ENCODE data around the gene MYO6.
A peak's percentile ranks its signal among the peaks of the same experiment; 100 is the strongest.
"Not testable (repeated sequence)": the region's sequence is repeated elsewhere in the genome, so short reads cannot be mapped to it uniquely, and the experiment has no call there.

The MYO6 gene

DNA sequence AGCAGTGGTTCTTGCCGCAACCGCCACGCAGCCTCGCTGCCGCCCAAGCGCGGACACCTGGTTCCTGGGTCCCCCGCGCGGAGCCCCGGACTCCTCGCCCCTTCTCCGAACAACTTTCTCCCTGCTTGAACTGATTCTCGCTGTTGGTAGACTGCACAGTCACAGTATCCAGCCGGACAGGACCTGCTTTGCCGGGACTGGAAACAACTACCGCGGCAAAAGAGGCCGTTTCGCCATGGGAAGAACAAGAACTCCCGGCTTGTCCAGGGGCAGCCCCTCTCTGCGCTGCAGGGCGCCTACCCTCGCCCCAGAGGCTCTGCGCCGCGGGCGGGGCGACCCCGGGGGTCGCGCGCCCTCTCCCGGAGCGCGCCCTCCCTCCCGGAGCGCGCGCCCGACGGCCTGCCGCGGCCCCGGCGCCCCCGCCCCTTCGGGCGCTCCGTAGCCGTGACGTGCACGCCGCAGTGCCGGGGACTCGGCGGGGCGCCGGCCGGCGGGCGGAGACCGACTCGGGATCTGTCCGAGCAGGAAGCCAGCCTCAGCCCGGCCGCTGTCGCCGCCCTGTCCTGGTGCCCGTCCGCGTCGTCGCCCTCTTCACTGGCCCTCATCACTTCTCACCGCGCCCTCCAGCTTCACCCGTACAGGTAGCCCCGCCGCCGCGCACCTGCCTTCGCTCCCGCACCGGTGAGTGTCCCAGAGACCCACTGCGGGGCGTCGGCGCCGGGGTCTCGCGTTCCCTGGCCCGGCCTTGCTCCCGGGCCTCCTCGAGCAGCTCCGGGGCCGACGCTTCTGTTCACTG is at the start of gene MYO6:
MYO6 (plus strand) TSS at position 497 of the 796 bp plus-strand sequence. CDS start 68,309 bp downstream, outside the sequence.
- DNase-seq: peak; percentile 56

DNA sequence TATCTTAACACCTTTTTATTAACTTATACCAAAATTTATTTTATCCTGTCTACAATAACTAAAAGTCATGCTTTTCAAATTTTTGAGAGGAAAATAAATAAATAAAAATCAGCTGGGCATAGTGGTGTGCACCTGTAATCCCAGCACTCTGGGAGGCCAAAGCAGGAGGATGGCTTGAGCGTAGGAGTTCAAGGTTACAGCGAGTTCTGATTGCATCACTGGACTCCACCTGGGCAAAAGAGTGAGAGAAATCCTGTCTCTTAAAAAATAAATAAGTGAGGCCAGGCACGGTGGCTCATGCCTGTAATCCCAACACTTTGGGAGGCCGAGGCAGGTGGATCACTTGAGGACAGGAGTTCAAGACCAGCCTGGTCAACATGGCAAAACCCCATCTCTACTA is 40.7 kb upstream of the MYO6 start:
- not testable (repeated sequence) for DNase-seq

DNA sequence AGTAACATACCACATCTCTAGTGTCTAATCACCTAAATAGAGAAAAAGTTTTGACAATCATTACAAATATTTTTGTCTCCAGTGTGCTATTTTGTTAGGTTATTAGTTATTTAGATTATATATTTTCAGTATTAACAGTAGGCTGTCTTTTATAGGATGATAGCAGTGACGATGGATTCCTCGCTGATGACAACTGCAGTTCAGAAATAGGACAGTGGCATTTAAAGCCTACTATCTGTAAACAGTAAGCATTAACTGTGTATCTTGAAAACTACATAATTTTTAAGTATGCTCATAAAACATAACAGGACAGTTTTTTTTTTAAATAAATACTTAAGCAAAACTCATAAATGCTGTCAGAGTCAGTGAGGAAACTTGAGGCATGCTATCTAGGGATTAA is 37.9 kb upstream of the MYO6 start:
- no peak for DNase-seq

DNA sequence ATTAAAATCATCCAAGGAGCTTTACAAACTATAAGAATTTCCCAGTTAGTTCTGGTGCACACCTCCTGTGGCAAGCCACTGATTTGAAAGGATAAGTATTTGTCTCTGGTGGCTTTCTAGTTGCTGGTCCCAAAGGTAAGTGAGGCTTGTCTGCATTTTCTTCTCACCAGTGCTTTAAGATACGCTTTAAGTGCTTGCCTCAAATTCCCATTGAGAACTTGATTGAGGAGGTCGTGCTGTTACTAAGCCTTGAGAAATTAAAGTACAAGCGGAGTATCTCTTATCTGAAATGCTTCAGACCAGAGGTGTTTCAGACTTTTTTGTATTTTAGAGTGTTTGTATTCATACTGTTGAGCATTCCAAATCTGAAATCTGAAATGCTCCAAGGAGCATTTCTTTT is 29.9 kb upstream of the MYO6 start:
- DNase-seq: no peak

DNA sequence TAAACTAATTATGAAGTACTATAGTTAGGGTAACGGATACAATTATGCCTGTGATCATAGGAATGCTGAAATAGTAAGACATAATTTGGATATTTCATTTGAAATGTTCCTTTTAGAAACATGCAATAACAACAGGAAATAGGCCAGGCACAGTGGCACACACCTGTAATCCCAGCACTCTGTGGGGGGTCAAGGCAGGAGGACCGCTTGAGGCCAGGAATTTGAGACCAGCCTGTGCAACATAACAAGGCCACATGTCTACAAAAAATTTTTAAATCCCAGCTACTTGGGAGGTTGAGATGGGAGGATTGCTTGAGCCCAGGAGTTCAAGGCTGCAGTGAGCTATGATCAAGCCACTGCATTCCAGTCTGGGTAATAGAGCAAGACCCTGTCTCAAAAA is 25.7 kb upstream of the MYO6 start:
- DNase-seq: no peak

DNA sequence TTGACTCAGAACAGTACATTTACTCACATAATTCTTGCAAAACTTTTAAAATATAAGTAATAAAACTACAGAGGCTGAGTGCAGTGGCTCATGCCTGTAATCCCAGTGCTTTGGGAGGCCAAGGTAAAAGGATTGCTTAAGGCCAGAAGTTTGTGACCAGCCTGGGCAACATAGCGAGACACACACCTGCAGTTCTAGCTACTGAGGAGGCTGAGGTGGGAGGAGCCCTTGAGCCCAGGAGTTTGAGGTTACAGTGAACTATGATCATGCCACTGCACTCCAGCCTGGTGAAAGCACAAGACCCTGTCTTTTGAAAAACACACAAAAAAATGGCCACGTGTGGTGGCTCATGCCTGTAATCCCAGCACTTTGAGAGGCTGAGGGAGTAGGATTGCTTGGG is 21.8 kb upstream of the MYO6 start:
- DNase-seq: no peak

DNA sequence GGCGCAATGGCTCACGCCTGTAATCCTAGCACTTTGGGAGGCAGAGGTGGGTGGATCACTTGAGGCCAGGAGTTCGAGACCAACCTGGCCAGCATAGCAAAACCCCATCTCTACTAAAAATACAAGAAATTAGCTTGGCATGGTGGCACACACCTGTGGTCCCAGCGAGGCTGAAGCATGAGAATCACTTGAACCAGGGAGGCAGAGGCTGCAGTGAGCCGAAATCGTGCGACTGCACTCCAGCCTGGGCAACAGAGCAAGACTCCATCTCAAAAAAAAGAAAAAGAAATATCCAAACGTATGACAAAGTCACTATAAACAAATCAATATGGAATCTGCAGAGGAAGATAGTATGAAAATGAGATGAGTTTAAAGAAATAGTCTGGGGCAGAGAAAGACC is 18.0 kb upstream of the MYO6 start:
- not testable (repeated sequence) for DNase-seq

DNA sequence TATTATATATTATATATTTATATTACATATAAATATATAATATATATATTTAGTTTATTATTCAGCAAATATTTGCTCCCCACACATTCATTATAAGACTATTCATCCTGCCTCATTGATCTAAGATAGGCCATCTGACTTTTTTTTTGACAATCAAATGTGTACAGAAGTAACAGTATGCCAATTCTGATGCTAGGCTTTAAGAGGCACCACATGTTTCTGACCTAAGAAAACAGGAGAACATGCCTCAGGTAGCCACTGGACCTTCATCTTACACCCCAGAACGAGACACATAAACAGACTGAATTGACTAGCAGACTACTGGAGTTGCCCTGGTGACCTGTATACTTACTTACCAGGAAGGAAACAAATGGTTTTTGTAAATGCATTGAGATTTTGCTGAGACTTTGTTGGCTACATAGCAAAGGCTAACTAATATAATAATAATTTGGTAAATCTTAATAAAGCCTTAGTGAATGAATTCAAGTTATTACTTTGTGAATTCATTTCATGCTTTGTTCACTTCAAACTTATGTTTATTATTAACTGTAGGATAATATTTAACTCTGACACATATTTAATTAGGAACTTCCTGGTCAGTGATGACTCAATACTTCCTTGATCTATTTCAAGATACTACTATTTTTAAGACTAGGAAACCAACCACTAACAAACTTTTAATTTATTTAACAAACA is 13.4 kb upstream of the MYO6 start:
- peak; percentile 38 for DNase-seq

DNA sequence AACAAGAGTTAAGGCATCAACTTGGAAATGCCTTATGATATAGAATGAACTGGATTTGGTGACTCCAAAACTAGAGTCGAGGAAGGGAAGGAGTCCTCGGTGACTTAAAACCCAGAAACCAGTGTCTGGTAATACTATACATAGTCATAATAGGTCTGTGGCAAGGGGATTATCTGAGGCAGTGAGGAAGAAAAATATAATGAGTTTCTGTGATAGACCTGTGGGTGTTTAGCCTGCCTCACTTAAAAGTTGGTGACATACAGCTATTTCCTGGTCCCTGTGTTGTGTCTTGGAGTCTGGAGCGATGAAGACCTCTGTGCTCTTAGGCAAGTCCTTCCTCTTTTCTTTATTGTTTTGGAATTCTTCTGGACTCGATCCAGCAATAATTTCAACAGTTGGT is 5.1 kb upstream of the MYO6 start:
- no peak for DNase-seq

DNA sequence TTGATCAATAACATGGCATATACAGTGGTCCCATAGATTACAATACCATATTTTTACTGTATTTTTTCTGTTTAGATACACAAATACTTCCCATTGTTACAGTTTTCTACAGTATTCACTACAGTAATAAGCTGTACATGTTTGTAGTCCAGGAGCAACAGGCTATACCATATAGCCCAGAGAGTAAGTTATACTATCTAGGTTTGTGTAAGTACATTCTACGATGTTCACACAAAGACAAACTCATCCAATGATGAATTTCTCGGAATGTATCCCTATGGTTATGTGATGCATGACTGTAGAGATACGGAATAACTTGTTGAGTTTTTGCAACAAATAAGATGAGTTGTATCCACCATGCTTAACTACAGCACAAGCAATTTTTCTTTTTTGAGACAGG is 3.6 kb upstream of the MYO6 start:
- no peak for DNase-seq

DNA sequence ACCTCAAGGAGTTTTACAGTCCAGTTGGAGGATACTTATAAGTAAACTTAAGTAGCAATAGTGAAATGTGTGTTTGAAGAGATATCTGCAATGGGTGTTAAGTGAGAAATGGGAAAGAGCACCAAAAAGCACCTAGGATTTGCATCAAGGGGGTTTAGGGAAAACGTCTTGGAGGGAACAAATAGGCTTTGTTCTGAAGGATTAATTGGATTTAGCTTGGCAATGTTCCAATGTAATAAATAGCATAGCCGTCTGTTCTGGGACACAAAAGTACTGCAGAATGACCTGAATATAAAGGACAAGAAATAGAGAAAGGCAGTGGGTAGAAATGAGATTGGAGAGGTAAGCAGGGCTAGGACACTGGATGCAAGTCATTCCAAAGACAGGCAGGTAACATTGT is 2.8 kb upstream of the MYO6 start:
- no peak for DNase-seq

DNA sequence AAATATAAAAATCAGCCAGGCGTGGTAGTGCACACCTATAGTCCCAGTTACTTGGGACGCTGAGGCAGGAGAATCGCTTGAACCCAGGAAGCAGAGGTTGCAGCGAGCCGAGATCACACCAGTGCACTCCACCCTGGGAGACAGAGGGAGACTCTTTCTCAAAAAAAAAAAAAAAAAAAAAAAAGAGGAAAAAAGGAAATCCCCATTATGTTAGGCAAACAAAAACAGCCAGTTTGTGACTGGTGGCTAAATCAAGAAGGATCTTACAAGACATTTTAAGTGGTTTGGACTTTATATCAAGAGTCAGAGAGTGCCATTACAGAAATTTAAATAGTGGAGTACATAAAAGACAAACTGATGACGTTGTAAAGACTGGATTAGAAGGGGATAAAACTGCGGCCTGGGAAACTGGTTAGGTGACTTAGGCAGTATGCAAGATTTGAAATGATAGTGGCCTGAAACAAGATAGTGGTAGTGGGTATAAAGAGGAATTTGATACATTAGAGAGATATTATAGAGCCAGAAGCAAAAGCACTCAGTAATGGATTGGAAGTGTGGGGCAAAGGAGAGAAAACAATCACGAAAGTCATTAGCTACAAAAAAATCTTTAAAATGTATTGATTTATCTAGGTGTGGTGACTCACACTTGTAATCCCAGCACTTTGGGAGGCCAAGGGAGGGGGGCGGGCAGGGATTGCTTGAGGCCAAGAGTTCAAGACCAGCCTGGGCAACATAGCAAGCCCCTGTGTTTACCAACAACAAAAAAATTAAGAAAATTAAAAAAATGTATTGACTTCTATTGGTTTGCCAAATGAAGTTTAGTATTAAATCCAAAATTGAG is 1.7 kb upstream of the MYO6 start:
- DNase-seq: no peak

DNA sequence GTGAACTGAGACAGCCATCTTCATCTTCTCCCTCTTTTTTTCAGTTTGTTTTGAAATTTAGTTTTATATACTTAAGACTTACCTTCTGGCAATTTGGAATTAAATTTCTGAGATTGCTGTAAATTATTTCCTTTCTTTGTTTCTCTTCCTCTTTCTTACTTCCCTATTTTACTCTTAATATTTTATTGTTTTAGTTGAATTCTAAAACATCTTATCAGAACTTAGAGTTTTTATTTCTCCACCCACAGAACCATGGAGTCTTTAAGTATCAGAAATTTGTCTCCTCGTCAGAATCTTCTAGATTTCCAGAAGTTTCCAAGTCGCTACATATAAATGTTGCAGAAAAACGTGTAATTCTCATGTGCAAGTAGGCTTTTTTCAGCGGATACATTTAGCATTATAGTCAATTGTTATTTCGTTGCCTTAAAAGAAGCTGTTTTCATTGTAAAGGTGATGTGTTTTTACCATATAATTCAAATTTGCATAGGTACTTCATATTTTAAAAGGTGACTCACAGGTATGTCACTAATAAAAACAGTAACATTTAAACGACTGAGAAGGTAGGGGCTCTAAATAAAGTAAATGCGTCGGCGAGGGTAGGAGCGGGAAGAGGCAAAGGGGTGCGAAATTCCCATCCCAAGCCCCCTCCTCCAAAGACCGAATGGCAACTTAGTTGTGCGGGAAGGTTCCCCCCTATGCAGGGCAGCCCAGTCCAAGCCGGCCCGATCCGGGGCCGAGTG is 866 bp upstream of the MYO6 start:
- no peak for DNase-seq

DNA sequence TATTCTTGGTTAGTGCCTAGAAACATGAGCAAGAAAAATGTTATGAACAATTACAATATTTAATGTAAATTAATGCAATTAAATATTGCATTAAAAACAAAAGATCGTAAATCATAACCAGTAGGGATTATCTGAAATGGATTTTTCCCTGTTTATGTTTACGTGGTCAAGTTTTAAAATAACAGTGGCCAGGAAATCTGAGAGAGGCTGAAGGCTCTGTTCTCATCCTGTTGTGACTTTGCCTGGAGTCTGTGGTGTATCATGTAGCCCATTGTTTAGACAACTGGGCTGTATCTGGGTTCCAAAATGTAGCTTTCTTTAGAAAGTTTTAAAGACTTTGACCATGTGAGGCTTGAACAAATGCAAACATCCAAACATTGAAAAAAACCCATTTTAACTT is 2.4 kb downstream of the MYO6 start:
- no peak for DNase-seq

DNA sequence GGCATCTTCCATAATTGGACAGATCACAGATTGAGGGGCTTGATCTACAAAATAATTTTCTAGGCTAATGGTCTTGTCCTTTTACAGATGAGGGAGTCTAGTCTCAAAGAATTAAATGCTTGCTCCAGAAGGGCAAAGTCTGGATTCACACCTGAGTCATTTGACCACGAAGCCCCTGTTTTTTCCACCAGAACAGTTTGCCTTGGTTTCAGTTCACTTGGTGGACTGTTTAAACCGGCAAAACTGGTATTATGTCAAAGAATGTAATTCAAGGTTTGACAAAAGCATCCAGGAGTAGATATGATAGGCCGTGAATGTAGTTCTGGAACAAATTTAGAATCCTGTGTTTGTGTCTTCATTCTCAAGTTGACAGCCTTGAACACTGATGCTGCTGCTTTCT is 3.3 kb downstream of the MYO6 start:
- DNase-seq: no peak

DNA sequence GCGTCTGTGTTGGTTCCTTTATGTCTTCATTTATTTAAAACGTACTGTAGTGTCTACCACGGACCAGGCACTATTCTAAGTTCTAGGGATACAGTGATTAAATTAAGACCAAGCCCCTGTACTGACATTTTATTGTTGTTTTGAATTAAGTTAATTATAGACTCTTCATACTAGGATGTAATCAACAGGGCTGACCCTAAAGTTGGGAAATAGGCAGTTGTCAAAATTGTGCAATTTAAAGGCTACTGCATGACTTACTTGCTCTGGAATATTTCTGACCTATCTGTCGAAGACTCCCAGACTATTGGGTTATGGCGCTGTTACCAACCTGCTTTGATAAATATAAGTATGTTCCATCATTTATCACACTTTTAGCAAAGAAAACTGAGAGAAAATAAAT is 6.7 kb downstream of the MYO6 start:
- no peak for DNase-seq

DNA sequence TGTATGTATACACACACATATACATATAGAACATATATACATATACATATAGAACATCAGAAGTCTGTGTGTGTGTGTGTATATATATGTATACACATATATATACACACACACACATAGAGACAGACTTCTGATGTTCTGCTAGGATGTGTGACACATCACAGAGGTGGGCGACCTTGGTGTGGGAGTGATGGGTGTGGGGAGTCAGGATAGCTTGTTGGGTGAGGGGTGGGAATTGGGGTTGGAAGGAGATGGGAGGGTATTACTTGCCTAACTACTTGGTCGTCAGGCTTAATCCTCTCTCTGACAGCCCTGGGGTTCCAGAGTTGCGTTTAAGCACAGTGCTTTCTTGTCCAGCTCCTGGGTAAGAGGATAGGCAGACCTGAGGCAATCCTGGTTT is 8.3 kb downstream of the MYO6 start:
- DNase-seq: no peak

DNA sequence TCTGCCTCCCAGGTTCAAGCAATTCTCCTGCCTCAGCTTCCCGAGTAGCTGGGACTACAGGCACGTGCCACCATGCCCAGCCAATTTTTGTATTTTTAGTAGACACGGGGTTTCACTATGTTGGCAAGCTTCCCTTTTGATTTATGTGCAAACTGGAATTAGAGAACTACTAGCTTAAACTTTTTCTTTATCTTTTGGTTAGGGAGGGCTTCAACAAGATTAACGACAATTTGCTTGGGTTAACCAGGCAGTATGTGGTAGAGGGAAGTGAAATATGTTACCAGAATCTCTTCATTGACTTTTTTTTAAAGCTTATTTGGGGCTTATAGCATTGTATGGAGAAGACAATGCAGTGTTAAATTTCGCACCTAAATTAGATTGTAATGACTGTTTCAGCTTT is 9.0 kb downstream of the MYO6 start:
- no peak for DNase-seq

DNA sequence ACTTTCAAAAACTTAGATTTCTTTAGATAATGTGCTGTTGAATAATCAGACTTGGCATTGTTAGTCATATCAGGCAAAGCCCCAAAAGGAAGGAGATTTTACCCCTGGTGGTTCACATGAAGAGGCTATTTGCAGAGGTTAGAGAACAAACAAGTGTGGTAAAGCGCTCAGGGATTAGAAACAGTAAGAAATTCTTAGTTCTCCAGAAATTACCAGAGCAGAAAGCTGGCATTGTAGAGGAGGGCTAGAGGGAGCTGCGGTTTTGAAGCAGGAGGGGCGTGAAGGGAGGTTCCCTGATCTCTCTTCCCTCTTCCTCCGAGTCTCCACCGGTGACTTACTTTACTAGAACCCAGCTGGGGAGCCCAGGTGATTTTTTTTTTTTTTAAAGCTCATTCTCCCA is 10.2 kb downstream of the MYO6 start:
- no peak for DNase-seq

DNA sequence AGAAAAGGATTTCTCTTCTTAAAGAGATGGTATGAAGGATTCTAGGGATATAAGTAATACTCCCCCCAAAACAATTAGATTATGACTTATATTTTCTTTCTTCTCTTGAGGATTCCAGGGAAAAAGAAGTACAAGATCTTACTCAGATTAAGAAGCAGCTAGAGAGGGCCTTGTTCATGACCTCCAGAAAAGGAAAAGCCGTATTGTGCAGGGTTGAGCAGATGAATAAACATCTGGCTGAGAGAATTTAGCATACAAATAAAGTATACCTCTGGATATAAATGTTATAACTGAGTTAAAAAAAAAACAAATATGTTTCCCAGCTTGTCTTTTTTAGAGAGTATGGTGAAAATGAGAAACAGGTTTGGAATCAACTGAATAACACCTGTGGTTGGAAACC is 11.3 kb downstream of the MYO6 start:
- DNase-seq: no peak

DNA sequence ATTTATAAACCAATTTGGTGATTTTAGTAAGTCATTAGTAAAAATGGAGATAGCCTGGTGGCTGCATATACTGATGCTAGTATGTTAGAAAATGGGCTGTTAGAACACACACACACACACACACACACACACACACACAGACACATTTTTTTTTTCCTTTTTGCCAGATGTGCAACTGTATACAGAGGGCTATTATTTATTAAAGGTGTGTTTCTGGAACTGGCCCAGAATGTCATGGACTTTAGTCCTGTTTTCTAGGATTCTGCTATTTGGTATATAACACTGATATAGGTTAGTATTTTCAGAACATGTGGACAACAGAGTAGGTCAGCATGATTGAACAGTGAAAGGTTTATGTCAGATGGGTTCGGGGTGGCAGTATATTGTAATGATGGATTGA is 12.4 kb downstream of the MYO6 start:
- no peak for DNase-seq

DNA sequence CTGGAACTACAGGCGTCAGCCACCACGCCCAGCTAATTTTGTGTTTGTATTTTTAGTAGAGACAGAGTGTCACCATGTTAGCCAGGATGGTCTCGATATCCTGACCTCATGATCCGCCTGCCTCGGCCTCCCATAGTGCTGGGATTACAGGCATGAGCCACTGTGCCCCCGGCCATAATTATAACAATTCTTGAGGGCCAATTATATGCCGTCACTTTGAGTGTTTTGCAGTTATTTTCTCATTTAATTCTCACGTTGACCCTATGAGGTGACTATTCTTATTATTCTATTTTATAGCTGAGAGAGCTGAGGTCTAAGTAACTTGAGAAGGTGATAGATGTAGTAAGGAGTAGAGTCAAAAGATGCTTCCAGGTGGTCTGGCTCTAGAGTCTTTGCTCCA is 13.0 kb downstream of the MYO6 start:
- DNase-seq: no peak

DNA sequence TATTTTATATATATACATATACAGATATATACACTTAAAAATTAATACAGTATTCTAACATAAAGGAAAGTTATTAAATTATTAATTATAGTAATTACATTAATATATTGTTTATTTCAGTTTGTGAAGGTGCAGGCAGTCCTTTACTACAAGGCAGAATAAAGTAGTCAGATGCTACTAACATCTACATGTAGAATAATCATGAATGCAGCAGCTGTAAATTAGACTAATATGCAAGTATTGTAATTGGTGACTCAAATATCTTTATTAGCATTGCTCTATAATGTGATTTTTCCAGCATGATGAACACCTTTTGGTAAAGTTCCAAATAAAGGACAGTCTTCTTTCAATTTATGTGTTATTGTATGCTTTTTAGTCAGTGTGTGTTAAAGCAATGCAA is 17.3 kb downstream of the MYO6 start:
- DNase-seq: no peak
